Fibroblast of gingiva (primary cell): ENCODE measurements around the gene PSD2.

ENCODE experiments used
- DNase-seq: peaks from one replicate; pipeline ENCODE4 v3.0.0-alpha.2; 2011; ENCODE audit warnings: low read depth

PSD2 gene

DNA sequence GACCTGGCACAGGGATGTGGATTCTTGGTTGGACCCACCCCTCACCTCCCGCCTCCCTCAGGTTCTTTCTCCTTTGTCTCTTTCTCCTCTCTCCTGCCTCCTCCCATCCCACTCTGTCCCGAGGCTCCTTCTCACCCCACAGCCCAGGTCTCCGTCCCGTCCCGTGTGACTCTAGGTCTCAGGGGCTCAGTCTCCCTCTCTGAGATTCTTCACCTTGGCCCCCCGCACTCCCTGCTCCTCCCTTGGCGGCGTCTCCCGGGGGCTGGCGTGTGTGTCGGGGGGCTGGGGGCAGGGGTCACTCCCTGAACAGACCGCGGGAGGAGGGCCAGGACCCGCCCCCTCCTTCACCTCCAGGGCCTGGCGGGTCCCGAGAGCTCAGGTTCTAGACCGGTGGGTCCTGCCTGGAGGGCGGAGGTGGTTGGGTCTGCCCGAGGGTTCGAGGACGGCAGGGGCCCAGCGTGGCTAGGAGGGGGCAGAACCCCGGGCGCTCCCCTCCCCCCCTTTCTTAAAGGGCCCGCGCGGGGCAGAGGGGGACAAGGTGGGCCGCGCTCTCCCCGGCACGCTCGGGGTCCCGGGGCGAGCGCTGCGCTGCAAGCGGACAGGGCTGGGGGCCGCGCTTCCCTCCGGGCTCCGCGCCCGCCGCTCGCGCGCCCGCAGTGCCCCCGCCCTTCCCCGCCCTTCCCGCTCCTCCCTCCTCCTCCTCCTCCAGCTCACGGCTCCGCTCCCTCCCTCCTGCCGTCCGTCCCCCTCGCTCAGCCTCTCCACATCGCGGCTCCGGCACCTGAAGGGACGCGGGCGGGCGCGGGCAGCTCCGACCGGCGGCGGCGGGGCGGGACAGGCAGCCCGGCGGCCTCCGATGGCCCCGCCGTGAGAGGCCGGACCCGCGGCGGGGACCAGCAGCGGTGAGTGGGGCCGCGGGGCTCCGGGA is at the start of gene PSD2:
TSS of gene PSD2 (plus strand) at position 735 of the 928 bp plus-strand sequence. CDS start 13,633 bp downstream, outside the sequence.
- DNase-seq: no peak

DNA sequence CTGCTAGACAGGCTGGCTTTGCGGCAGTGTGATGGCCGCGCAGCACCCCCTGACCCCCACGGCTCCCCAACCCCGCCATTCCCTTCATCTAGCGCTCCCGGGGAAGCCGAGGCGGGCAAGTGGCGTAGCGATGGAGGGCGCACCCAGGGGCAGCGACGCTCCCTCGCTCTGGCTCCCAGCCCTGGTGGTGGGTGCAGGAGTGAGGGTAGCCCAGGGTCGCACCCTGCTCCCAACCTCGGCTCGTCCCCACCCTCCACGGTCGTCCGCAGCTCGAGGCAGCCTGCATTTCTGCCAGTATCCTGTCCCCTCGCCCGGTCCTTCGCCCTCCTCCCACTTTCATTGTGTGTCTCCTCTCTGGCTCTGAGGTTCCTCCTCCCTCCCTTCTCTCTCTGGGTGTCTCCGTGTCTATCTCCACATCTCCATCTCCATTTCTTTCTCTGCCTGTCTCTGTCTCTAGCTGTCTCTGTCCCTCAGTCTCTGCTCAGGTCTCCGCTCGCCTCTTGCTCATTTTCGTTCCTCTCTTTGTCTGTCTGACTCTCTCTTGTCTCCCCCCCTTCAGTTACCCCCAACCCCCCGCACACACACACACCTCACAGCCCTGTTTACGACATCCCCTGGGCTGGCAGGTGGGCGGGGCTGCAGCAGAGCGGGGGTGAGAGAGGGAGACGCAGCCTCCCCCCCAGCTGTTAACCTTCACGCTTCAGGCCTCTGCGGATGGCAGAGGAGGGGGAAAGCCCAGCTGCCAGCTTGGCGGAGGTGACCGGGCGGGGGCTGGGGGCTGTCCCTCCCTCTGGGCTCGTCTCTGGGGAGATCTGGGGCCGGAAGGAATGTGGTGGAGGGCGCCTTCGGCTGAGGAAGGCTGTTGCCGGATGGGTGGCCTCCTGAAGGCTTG is 48.7 kb upstream of the PSD2 start:
- no peak for DNase-seq

DNA sequence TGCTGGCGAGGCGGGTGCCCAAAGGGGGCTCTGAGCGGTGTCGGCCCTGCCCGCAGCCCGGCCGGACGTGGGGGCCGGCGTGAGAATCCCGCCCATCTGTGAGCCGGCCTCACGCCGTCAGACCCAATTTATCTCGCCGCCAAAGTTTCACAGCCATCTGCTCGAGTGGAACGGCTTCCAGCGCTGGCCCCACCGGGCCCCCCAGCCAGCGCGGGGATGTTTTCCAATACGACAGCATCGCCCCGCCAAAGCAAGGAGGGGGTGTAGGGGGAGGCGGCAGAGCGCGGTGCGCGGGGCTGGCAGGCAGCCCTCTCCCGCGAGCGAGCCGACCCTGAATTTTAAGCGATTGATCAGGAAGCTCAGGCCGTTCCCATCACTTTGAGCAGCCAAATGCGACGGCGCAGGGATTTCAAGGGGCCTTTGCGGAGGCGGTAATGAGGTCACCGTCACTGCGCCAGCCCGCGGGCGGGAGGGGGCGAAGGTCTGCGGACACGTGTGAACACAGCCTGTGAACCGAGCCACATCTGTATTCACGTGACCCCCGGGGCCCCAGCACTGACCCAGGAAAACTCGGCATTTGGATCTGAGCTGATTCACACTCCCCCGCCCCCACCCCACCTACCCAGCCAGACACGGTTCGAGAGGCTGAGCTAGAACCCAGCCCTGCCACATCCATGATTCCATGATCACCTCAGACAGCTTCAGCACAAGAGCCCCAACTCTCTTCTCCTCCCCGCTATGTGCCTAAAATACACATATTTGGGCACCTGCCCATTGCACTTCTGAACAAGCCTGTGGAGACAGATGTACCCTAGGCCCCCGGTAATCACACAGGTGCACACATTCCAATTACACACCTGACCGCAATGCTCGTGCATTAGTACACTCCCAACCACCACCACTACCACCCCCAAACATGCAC is 47.8 kb upstream of the PSD2 start:
- DNase-seq: no peak

DNA sequence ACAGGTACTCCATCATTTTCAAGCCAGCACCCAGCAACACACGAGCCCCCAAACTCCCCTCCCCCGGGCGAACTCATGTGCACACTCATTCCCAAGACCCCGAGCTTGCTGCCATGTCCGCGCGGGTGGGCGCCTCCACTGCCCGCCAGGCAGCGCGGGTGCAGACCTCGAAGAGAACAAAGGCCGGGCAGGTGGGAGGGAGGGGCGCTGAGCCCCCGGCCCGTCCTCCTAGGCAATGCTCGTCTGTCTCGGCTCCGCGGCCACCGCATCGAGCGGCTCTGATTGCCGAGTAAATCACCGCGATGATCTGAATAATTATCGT is 47.1 kb upstream of the PSD2 start:
- no peak for DNase-seq

DNA sequence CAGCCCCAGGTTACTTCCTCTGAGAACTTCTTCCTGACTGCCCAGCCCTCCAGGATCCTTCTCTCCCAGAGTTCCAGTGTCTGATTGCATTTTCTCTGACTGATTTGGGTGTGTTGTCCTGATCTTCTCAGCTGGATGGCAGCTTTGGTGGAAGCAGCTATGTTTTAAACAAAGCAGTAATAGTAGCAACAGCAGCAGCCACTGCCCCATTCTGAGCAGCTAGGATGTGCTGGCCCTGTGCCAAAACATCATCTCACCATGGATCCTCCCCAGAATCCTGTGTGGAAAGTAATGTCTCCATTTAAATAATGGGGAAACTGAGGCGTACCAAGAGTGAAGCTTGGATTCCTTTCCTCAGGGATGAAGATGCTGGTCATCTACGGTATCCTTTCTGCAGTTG is 46.4 kb upstream of the PSD2 start:
- DNase-seq: no peak

DNA sequence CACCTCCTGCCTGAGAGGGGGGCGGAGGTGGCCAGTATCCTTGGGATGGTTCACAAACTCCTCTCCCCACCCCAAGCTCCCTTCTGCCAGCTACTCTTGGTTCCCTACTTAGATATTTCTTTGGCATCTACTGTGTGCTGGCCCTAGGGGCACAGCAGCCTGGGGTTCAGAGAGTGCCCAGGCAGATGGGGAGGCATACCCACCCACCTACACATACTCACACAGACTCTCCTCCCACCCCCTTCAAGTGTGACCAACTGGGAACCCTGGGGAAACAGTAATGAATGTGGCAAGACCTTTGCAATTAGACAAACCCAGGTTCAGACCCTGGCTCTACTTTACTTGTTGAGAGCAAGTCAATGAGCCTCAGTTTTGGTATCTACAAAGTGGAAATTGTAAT is 44.4 kb upstream of the PSD2 start:
- no peak for DNase-seq

DNA sequence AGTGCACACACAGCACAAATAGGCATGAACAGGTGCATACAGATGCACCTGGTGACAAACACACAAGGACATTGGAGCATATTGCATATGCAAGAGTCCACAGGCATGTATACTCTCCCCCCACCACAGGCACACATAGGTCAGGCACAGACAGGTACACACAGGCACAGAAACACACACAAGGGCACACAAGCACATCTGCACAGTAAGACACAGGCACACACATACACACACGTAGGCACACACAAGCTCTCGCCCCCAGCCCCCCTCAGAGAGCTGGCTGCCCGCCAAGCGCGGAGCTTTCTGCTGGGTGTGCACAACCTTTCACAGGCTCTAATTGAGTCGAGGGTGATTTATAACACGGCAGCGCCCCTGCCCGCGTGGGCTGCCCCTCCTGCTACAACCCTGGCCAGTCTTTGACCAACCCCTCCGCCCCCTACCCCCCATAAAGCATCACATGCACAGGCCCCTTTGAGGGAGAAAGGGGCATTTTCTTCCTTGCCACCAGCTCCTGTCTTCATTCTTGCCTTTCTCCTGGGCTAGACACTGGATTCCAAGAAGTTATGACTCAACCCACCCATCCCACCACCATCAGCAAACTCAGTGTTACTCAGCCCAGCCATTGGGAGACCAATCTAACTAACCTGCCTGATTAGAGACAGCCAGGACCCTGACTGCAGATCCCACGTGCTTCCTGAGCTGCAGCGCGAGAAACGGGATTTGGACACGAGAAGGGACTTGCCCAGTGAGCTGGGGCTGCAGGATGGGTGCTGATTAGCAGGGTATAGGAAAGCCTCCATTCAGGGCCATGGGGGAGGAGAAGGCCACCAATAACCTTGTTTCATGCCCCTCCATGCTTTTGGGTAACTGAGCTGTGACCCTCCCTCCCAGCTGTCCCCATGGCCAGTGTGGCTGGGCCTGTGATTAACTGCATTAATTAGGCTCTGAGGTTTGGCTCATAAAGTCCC is 42.8 kb upstream of the PSD2 start:
- DNase-seq: no peak

DNA sequence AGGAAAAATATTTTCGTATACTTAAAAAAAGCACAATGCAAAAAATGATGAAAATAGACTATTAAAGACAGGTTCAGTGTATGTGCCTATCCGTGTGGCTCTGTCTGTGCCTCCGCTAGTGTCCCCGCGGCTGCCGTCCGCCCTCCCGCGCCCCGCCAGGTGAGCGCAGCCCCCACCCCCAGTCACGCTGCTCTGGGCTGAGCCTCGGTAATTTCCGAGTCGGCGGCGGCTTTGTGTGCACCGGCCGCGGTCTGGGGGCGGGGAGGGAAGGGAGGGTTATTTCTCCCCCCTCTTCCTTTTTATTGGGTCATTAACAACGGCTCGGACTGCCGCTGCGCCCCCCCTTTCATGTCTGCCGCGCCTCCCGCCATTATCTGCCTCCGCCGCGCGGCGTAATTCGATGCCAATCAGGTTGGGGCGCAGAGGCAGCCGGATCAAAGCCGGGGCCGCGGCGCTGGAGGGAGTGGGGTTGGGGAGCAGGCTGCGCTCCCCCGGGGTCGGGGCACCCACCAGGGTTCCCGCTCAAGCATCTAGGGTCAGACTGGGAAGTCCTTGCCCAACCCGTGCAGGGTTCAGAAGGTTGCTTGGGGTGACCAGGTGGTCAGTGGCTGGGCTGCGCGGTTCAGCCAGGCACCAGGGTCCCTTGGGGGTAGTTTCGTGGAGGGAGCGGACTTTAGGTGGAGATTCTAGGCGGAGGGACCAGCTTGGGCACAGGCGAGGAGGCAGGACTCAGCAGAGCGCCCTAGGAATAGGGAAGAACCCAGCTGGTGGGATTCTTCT is 39.5 kb upstream of the PSD2 start:
- no peak for DNase-seq

DNA sequence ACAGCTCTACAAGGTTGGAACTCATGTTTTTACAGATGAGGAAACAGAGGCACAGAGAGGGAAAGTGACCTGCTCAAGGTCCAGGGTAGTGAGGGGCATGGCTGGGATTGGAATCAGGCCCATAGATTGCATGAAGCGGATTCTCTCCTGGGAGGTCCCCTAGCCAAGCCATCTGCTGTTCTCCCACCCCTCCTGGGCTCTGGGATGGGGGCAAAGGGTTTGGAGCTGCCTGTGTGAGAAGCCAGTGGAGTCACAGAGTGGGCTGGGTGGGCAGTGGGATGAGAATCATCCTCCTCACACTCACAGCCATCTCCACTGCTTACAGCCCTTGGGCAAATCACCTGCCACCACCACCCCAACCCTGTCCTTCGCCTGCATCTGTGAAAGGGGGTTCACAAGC is 38.6 kb upstream of the PSD2 start:
- no peak for DNase-seq

DNA sequence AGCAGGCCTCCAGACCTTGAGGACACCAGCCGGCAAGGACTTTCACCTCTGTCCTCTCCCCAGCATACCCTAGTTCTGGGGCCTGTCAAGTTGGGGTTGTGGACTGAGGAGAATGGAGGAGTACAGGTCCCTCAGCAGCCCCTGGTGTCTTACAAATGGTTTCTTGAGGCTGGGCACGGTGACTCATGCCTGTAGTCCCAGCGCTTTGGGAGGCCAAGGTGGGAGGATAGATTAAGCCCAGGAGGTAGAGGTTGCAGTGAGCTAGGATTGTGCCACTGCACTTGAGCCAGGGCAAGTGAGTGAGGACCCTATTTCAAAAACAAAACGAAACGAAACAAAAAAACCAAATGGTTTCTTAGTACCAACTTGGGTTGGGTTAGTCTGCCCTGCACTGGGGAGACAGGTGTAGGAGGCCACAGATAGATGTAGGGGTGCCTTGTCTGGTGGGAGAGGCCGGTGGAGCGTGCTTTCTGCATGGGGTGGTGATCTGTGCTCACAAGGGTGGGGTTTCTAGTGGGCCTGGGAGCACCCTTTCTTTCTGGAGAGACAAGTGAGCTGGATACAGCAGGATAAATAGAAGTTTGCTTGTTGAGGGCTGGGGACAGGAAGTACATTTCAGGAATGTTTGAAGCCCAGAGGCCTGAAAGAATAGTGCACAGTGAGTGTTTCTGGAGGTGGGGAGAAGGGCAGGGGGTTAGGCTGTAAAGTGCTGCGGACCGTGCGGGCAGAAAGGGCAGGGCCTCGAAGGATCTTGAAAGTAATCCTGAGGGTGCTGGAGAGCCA is 37.7 kb upstream of the PSD2 start:
- no peak for DNase-seq

DNA sequence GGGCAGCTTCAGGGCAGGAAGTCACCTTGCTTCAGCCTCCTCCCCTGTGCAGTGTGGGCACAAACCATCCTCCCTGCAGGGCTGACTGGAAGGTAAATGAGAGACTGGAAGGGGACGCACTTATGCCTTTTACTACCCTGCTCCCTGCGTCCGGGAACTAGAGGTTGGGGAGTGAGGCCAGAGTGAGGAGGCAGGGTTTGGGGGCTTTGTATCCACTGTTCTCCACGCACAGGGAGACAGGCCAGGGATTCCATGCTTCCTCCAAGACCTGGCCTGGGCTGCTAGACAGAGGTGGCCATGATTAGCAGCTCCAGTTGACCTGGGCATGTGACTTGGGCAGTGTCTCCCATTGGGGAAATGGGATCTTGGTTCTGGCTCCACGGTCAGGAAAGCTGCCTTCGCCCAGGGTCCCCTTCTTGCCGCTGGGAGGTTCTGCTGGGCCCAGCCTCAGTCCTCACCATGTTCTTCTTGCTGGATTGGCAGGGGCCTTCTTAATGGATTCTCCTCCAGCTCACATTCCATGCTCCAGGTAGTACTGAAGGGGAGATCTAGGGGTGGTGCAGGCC is 37.0 kb upstream of the PSD2 start:
- DNase-seq: no peak

DNA sequence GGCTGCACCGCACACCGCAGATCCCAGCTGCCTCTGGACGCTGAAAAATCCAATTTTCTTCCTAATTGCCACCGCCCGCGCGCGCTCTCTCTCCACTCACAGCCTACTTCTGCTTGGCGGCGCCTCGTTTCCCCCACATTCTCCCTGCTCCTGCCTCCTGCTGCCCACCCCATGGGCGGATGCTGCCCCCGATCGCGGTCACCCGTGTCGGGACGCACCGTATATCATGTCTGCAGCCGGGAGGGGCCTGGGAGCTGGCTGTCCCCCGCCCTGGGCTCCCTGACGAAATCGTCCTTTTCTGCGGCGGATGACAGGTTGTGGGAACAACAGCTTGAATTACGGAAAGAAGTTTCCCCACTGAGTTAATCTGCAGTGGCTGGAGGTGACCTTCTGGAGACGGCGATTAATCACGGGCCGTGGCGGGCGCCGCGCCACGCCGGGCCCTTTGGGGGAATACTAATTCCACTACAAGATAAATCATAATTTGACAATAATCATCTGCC is 36.3 kb upstream of the PSD2 start:
- no peak for DNase-seq

DNA sequence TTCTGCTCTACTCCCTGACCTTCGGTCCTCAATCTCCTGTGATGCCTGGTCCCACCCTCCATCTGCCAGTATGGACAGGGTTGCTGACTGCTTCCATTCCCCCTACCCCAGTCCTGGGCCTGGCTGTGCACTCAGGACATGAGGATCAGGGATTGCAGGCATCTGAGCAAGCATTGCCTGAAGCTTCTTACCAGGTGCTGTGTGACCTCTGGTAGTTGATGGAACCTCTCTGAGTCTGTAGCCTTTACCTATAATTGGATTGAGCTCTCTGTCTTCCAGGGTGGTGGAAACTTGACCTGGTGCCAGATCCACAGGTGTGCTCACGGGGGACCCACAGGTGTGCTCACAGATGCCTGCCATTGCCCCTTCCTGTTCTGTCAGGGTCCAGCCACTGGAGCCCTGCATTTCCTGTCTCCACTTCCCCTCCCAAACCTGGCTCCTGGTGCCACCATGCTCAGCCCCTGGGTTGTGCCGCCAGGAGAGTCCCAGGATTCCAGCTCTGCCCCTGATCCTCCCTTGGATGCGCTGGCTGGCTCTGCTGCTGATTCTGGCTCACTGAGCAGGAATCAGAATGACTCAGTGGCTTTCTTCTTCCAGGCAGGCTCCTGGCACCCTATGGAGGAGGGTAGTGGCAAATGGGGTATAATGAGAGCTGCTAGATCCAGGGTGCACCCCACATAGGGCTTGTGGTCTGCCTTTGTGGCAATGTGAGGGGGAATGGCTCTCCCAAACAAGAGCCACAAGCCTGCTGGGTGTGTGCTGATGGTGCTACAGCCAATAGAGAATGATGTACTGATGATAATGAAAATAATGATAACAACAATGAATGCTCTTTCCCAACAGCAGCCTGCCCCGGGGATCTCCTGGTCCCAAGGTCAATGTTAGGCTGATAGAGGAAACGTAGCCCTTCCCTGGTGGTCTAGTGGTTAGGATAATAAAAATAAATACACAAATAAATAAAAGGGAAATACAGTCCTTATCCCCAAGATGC is 35.2 kb upstream of the PSD2 start:
- no peak for DNase-seq

DNA sequence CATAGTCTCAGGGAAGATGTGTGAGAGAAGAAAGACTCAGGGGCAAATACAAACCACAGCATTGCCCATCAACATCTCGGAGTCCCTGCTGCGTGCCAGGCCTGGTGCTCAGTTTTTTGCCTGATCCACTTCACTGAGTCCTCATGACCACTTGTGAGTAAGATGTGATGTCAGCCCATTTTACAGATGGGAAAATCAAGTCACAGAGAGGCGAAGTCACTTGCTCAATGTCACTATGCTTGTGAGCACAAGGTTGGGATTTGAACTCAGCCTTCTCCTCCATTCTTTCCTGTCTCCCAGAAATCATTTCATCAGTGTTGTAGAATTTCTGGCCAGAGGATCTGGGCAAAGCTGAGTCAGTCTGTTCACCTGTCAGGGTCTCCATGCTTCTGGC is 34.6 kb upstream of the PSD2 start:
- no peak for DNase-seq

DNA sequence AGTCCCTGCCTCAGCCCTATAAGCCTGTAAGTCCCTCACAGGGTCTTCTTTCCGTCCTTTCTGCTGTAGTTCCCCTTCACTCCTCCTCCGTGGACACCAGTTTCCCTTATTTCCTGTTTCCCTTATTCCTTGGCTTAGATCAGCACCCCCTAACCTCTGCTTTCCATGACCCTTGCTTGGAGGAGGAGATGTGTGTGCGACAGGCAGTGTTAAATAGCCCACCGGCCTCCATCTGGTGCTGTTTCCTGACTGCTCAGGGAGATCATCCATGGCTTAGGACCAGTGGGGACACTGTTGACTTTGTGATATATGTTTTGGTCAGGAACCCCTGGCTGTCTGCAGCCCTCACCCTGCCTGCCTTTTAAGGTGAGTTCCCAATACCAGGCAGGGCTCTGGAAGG is 34.1 kb upstream of the PSD2 start:
- no peak for DNase-seq

DNA sequence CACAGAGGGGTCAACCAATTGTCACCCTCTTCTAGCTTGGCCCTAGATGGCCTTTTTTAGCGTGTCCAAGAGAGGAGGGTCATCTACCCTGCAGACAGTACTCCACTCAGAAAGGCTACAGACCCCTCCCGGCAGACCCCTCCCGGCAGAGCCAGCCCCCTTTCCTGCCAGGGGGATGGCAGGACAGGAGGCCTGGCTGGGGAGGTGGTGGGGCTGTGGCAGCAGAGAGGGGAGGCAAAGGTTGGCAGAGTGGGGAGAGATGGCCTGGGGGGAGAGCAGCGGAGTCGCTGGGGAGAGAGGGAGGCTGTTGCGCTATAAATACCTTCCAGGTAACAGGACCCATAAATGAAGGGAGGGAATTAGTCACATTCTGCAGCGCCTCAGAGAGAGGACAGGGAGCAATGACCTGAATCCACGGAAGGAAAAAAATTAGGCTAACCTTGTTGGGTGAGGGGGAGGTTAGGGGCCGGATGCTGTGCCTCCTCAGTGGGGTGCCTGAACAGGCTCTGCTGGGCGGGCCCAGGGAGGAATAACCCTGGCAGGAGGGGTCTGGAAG is 32.9 kb upstream of the PSD2 start:
- DNase-seq: no peak

DNA sequence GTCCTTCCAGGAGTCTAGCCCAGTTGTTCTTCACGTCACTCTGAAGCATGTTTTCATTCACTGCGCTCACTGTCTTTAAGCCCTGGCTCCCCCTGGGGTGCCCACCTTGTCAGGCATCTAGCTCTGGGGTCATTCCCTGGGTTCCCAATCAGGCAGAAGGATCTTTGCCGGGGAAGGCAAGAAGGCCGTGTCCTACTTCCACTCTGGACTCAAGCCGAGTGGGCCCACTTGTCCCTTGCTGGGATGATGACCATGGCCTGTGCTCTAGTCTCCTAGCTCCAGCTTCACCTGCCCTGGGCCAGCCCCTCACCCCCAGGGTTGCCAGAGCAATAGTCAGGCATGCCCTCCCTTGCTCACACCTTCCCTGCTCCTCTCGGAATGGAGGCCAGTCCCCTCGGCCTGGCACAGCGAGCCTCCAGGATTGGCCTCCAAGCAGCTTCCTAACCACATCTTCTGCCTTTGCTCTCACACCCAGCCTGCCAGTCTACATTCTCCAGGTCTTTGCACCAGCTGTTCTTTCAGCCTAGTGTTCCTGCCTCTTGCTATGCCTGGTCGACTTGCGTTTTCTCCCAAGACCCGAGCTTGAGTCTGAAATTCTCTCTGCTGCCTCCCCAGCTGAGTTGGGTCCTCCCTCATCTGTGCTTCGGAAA is 32.2 kb upstream of the PSD2 start:
- DNase-seq: no peak
